Psoas muscle (tissue), 8 donors: ENCODE data around the gene GALNT15. TPM values are rescaled to one million over a fixed set of nuclear protein-coding genes. Genes with fewer than 3 reads are reported as not detected.

Experiments used
- ATAC-seq, 4 donors: fragments of 200-7000 bp; cut with Tn5 transposase; one replicate each; pipeline ENCODE4 v1.9.1; 2020; ENCODE audit warnings: moderate library complexity in 3 of 4, mild to moderate bottlenecking in 2 of 4
- DNase-seq, 2 donors: peaks; one replicate each; pipeline ENCODE4 v3.0.0-alpha.2; 2020
- H3K27ac ChIP-seq: fragments of 200-600 bp; one replicate; pipeline ENCODE4 v1.8.0; 2022
- H3K27me3 ChIP-seq, 3 donors: fragments of 200-600 bp in 1 of 3; one replicate each; pipeline versions ENCODE4 v1.6.1 to v1.8.0; 2013 to 2022; ENCODE audit warnings: low read length in 2 of 3, mild to moderate bottlenecking in 2 of 3, moderate library complexity in 1 of 3; ENCODE audit not compliant: insufficient read depth in 3 of 3
- H3K36me3 ChIP-seq, 2 donors: fragments of 200-600 bp in 1 of 2; one replicate each; pipeline versions ENCODE4 v1.6.1 to v1.8.0; 2013 to 2022; ENCODE audit warnings: low read depth in 1 of 2, mild to moderate bottlenecking in 1 of 2, moderate library complexity in 1 of 2; ENCODE audit not compliant: insufficient read depth in 1 of 2
- H3K4me1 ChIP-seq: fragments of 200-600 bp; one replicate; pipeline ENCODE4 v1.8.0; 2022
- H3K4me3 ChIP-seq: fragments of 200-600 bp; one replicate; pipeline ENCODE4 v1.8.0; 2022; ENCODE audit warnings: mild to moderate bottlenecking
- H3K9me3 ChIP-seq: fragments of 200-600 bp; one replicate; pipeline ENCODE4 v1.8.0; 2022
- CTCF ChIP-seq: fragments of 200-600 bp; IDR thresholded peaks from one replicate; pipeline ENCODE4 v1.8.0; 2022; ENCODE audit warnings: antibody characterized with exemption
- WGBS, 3 donors: extraction: QIAGEN DNeasy Blood & Tissue Kit; methylation state at CpG; one replicate each; pipeline versions ENCODE4 v1.1.6 to v1.1.7; 2013; 5-methylcytosine and 5-hydroxymethylcytosine counted together
- intact Hi-C, 2 donors: fragments of 100-400 bp; cut with DNase I; formaldehyde crosslinking; loops; one replicate each; pipeline versions ENCODE4 v1.11.0 to v1.14.2; 2022
- polyA plus RNA-seq, 3 donors: library from polyadenylated mRNA; stranded (reverse); fragments of 200-250 nt; gene quantifications; one replicate each; pipeline ENCODE4 v1.2.3, GENCODE V29; 2013
- total RNA-seq, 4 donors: library from RNA; stranded (reverse); fragmentation: NEBNext Ultra II Directional in 2 of 4; extraction: Animal tissue kit (Norgen Biotek cat#: 25700) in 2 of 4; gene quantifications; one replicate each; pipeline versions ENCODE4 v1.2.1 to v1.2.4, GENCODE V29; 2021 to 2023
- donor health status: healthy with polysubstance abuse.
- donor health status: DM: no; HTN: no; CAD: no; lungs with moderate emphysema.
- donor health status: Bipolar disorder and iron deficiency.
- donor health status: healthy.
- donor health status: DM: yes; HTN: yes; CAD: no.
- donor health status: DM: no; HTN: no; CAD: no.
- donor health status: DM: no; HTN: no; CAD: no.
- donor health status: DM: yes; HTN: yes; CAD: no.

GALNT15 gene
- total and polyA plus RNA-seq, 7 donors, result 5.5 to 50.6 (median 25.8) TPM

DNA sequence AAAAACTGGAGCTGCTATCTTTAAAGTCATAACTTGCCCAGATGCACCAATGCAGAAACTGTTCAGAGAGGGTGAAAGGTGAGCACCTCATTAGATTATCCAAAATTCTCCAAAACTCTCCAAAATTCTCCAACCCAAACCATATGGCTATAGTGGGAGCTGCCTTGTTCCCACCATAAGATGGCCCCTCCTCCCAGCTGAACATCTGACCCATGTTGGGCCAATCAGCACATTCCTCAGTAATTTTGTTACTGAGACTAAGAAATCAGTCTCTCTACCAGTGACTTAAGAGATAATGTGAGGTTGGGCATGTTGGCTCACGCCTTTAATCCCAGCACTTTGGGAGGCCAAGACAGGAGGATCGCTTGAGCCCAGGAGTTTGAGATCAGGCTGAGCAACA lies 57.5 kb downstream of the GALNT15 start:
- H3K4me1 ChIP-seq, result no peaks in the 10 kb centered on the region
- 95 to 98% (median 98%) methylated on average over 2 of the region's 2 CpGs for WGBS, 3 donors
- H3K27ac ChIP-seq, result no peak overlapping the region
- no peak for TF ChIP-seq CTCF
- H3K4me3 ChIP-seq, result no peak overlapping the region
- intact Hi-C loops, result no loop called here
- H3K27me3 ChIP-seq, result peaks cover 0 to 2% (median 0%) of the 10 kb centered on the region in 3 donors
- no peak for ATAC-seq
- no peak for DNase-seq
- H3K9me3 ChIP-seq, result no peaks in the 10 kb centered on the region
- no peaks in the 10 kb centered on the region for H3K36me3 ChIP-seq

DNA sequence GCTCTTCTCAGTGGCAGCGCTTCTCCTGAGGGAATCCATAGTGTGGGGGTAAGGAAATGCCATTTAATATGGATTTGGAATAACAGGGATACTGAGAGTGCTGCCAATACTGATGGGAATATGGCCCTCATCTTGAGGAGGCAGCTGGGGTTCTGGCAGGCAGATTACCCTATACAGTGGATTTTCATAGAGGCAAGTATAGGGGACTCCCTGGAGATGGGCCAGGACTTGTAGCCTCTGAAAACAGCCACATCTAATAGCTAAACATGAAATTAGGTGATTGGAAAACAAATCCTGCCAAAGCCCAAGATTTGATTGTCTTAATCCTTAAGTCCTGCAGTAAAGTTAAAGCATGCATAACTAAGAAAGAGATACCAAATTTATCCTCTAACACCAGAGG lies 59.3 kb downstream of the GALNT15 start:
- ATAC-seq, result no peak
- Histone ChIP-seq H3K9me3 (no peaks in the 10 kb centered on the region), H3K27ac (no peak overlapping the region), H3K27me3 (peaks cover 0 to 2% (median 0%) of the 10 kb centered on the region in 3 donors), H3K4me3 (no peak overlapping the region), H3K36me3 (no peaks in the 10 kb centered on the region), H3K4me1 (no peaks in the 10 kb centered on the region)
- 89 to 96% (median 92%) methylated on average over 1 of the region's 1 CpG for WGBS, 3 donors
- intact Hi-C loops, result no loop called here
- no peak for TF ChIP-seq CTCF
- no peak for DNase-seq

GRCh38 chr3:16234281-16234680 lies 59.8 kb downstream of the GALNT15 start:
- DNase-seq (no peak), ATAC-seq (no peak)
- no peak overlapping the region for H3K4me3 ChIP-seq
- no peaks in the 10 kb centered on the region for H3K4me1 ChIP-seq
- H3K9me3 ChIP-seq, result no peaks in the 10 kb centered on the region
- no peaks in the 10 kb centered on the region for H3K36me3 ChIP-seq
- H3K27ac ChIP-seq, result no peak overlapping the region
- TF ChIP-seq CTCF, result no peak
- 88 to 100% (median 98%) methylated on average over 2 of the region's 2 CpGs for WGBS, 3 donors
- intact Hi-C loops, result no loop called here
- no peaks in the 10 kb centered on the region for H3K27me3 ChIP-seq

DNA sequence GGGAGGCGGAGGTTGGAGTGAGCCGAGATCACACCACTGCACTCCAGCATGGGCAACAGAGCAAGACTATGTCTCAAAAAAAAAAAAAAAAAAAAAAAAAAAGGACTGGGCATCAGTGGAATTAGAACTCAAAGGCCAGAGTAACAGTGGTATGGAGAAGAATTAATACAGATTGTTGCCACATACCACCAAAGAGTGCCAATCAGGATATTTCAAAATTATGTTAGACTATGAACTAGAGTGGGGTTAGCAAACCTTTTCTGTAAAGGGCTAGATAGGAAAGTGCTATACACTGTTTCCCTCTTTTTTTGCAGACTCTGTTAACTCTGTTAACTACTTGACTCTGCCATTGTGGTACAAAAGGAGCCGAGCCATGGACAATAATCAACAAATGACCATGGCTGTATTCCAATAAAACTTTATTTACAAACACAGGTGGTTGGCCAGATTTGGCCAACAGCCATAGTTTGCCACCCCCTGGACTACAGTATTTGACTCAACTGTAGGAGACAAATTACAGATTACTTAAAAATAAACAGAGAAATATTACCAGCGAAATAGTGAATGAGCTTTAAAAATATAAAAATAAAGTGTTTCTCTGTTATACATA lies 61.7 kb downstream of the GALNT15 start:
- no peaks in the 10 kb centered on the region for H3K9me3 ChIP-seq
- ATAC-seq (no peak), DNase-seq (no peak)
- WGBS, 3 donors, result 84 to 89% (median 89%) methylated on average over 4 of the region's 4 CpGs
- no peak for TF ChIP-seq CTCF
- no peak overlapping the region for H3K27ac ChIP-seq
- intact Hi-C loops, result loop anchor here in 1 of 2 donors (5.0 kb wide), 1 partner anchor 39 kb away; no protein-coding TSS in a partner anchor
- H3K4me3 ChIP-seq, result no peak overlapping the region
- H3K36me3 ChIP-seq, result no peaks in the 10 kb centered on the region
- peaks cover 14% of the 10 kb centered on the region for H3K4me1 ChIP-seq
- no peaks in the 10 kb centered on the region for H3K27me3 ChIP-seq
